WTC11 (cell line): ENCODE results near the gene PKMYT1. TPM values are rescaled to one million over a fixed set of nuclear protein-coding genes. Genes with fewer than 3 reads are reported as not detected.

Experiments used
- ATF1 ChIP-seq: sonication (generic); formaldehyde crosslinking; IDR thresholded peaks from 2 replicates; pipeline ENCODE4 v1.8.1; 2023; ENCODE audit warnings: mild to moderate bottlenecking, moderate library complexity, missing genetic modification reagents
- CBFB ChIP-seq: sonication (generic); formaldehyde crosslinking; IDR thresholded peaks from 2 replicates; pipeline ENCODE4 v1.8.1; 2022; ENCODE audit warnings: mild to moderate bottlenecking, low read depth, missing genetic modification reagents
- CDX4 ChIP-seq: fragments of 250-450 bp; sonication (Bioruptor Pico); IDR thresholded peaks from 2 replicates; pipeline ENCODE4 v1.9.0; 2021; ENCODE audit warnings: moderate library complexity, mild to moderate bottlenecking, inconsistent platforms, borderline replicate concordance
- ELF4 ChIP-seq: sonication (generic); formaldehyde crosslinking; IDR thresholded peaks from 2 replicates; pipeline ENCODE4 v1.8.1; 2022; ENCODE audit warnings: low read depth, mild to moderate bottlenecking, moderate library complexity, missing genetic modification reagents
- ETV6 ChIP-seq: sonication (generic); formaldehyde crosslinking; IDR thresholded peaks from 2 replicates; pipeline ENCODE4 v1.8.1; 2022; ENCODE audit warnings: mild to moderate bottlenecking, missing genetic modification reagents
- FOXK1 ChIP-seq: sonication (generic); formaldehyde crosslinking; IDR thresholded peaks from 2 replicates; pipeline ENCODE4 v1.8.0; 2022; ENCODE audit warnings: mild to moderate bottlenecking, moderate library complexity, missing genetic modification reagents
- FOXP1 ChIP-seq: sonication (generic); formaldehyde crosslinking; IDR thresholded peaks from 2 replicates; pipeline ENCODE4 v1.8.0; 2022; ENCODE audit warnings: missing genetic modification reagents, mild to moderate bottlenecking, moderate library complexity, borderline replicate concordance
- HMGA2 ChIP-seq: fragments of 250-450 bp; sonication (Bioruptor Pico); IDR thresholded peaks from 2 replicates; pipeline ENCODE4 v1.4.0; 2021; ENCODE audit warnings: mild to moderate bottlenecking, moderate library complexity
- MAX ChIP-seq: sonication (generic); formaldehyde crosslinking; IDR thresholded peaks from 2 replicates; pipeline ENCODE4 v1.8.0; 2022; ENCODE audit warnings: mild to moderate bottlenecking, missing genetic modification reagents
- MLX ChIP-seq: sonication (generic); formaldehyde crosslinking; IDR thresholded peaks from 2 replicates; pipeline ENCODE4 v1.8.1; 2023; ENCODE audit warnings: mild to moderate bottlenecking, missing genetic modification reagents, moderate library complexity
- NFATC4 ChIP-seq: fragments of 250-450 bp; sonication (Bioruptor Pico); IDR thresholded peaks from 2 replicates; pipeline ENCODE4 v1.9.0; 2021; ENCODE audit warnings: mild to moderate bottlenecking
- NFE2L1 ChIP-seq: sonication (generic); formaldehyde crosslinking; IDR thresholded peaks from 2 replicates; pipeline ENCODE4 v1.8.1; 2023; ENCODE audit warnings: missing genetic modification reagents
- NFYB ChIP-seq: sonication (generic); formaldehyde crosslinking; conservative IDR thresholded peaks from 2 replicates; pipeline ENCODE4 v1.8.0; 2022; ENCODE audit warnings: low read depth, missing genetic modification reagents
- NR3C1 ChIP-seq: sonication (generic); formaldehyde crosslinking; conservative IDR thresholded peaks from 2 replicates; pipeline ENCODE4 v1.8.1; 2023; ENCODE audit warnings: low read depth, mild to moderate bottlenecking, missing genetic modification reagents
- OVOL2 ChIP-seq: fragments of 250-450 bp; sonication (Bioruptor Pico); IDR thresholded peaks from 2 replicates; pipeline ENCODE4 v1.9.0; 2021; ENCODE audit warnings: mild to moderate bottlenecking, borderline replicate concordance
- PRRX2 ChIP-seq: fragments of 250-450 bp; sonication (Bioruptor Pico); IDR thresholded peaks from 2 replicates; pipeline ENCODE4 v1.8.0; 2021; ENCODE audit warnings: mild to moderate bottlenecking
- RORB ChIP-seq: fragments of 250-450 bp; sonication (Bioruptor Pico); IDR thresholded peaks from 2 replicates; pipeline ENCODE4 v1.9.0; 2021; ENCODE audit warnings: mild to moderate bottlenecking
- SMAD4 ChIP-seq: sonication (generic); formaldehyde crosslinking; IDR thresholded peaks from 2 replicates; pipeline ENCODE4 v1.8.0; 2022; ENCODE audit warnings: mild to moderate bottlenecking, missing genetic modification reagents
- SP1 ChIP-seq: sonication (generic); formaldehyde crosslinking; conservative IDR thresholded peaks from 2 replicates; pipeline ENCODE4 v1.8.1; 2022; ENCODE audit warnings: missing genetic modification reagents
- TCF7 ChIP-seq: sonication (generic); formaldehyde crosslinking; IDR thresholded peaks from 2 replicates; pipeline ENCODE4 v1.8.0; 2022; ENCODE audit warnings: mild to moderate bottlenecking, low read depth, missing genetic modification reagents, moderate library complexity
- TEAD1 ChIP-seq: sonication (generic); formaldehyde crosslinking; IDR thresholded peaks from 2 replicates; pipeline ENCODE4 v1.8.0; 2022; ENCODE audit warnings: mild to moderate bottlenecking, missing genetic modification reagents
- TP53 ChIP-seq: sonication (generic); formaldehyde crosslinking; IDR thresholded peaks from 2 replicates; pipeline ENCODE4 v1.8.1; 2023; ENCODE audit warnings: mild to moderate bottlenecking, missing genetic modification reagents
- ZBTB43 ChIP-seq: sonication (generic); formaldehyde crosslinking; IDR thresholded peaks from 2 replicates; pipeline ENCODE4 v1.8.1; 2023; ENCODE audit warnings: mild to moderate bottlenecking, missing genetic modification reagents
- ZNF138 ChIP-seq: sonication (generic); formaldehyde crosslinking; conservative IDR thresholded peaks from 2 replicates; pipeline ENCODE4 v1.8.1; 2022; ENCODE audit warnings: mild to moderate bottlenecking, moderate library complexity, missing genetic modification reagents
- ZNF219 ChIP-seq: sonication (generic); formaldehyde crosslinking; IDR thresholded peaks from 2 replicates; pipeline ENCODE4 v1.8.0; 2023; ENCODE audit warnings: missing genetic modification reagents, mild to moderate bottlenecking, borderline replicate concordance
- ZNF232 ChIP-seq: sonication (generic); formaldehyde crosslinking; IDR thresholded peaks from 2 replicates; pipeline ENCODE4 v1.8.0; 2022; ENCODE audit warnings: mild to moderate bottlenecking, missing genetic modification reagents
- ZNF263 ChIP-seq: sonication (generic); formaldehyde crosslinking; IDR thresholded peaks from 2 replicates; pipeline ENCODE4 v1.8.1; 2022; ENCODE audit warnings: low read depth, mild to moderate bottlenecking, moderate library complexity, missing genetic modification reagents
- ZNF317 ChIP-seq: sonication (generic); formaldehyde crosslinking; IDR thresholded peaks from 2 replicates; pipeline ENCODE4 v1.8.1; 2023; ENCODE audit warnings: low read depth, mild to moderate bottlenecking, moderate library complexity, missing genetic modification reagents, borderline replicate concordance
- ZNF396 ChIP-seq: fragments of 250-450 bp; sonication (Bioruptor Pico); IDR thresholded peaks from 2 replicates; pipeline ENCODE4 v1.8.0; 2021; ENCODE audit warnings: mild to moderate bottlenecking, moderate library complexity, borderline replicate concordance
- ZNF423 ChIP-seq: fragments of 250-450 bp; sonication (Bioruptor Pico); IDR thresholded peaks from 2 replicates; pipeline ENCODE4 v2.1.2; 2022; ENCODE audit warnings: mild to moderate bottlenecking, moderate library complexity
- ZSCAN18 ChIP-seq: fragments of 250-450 bp; sonication (Bioruptor Pico); IDR thresholded peaks from 2 replicates; pipeline ENCODE4 v2.1.2; 2022; ENCODE audit warnings: mild to moderate bottlenecking, moderate library complexity
- total RNA-seq: library from RNA; stranded (reverse); gene quantifications from 3 replicates; pipeline ENCODE4 v1.2.3, GENCODE V29; 2021
- TF ChIP-seq, protein P1 (sequence below): sonication (generic); formaldehyde crosslinking; IDR thresholded peaks from 2 replicates; pipeline ENCODE4 v1.8.1; 2022; ENCODE audit warnings: mild to moderate bottlenecking, moderate library complexity, missing genetic modification reagents
- TF ChIP-seq, protein P2 (sequence below): fragments of 250-450 bp; sonication (Bioruptor Pico); IDR thresholded peaks from 2 replicates; pipeline ENCODE4 v1.9.0; 2021; ENCODE audit warnings: mild to moderate bottlenecking

Gene PKMYT1
- total RNA-seq, 1 experiment from 2014 or later: 120 TPM

DNA sequence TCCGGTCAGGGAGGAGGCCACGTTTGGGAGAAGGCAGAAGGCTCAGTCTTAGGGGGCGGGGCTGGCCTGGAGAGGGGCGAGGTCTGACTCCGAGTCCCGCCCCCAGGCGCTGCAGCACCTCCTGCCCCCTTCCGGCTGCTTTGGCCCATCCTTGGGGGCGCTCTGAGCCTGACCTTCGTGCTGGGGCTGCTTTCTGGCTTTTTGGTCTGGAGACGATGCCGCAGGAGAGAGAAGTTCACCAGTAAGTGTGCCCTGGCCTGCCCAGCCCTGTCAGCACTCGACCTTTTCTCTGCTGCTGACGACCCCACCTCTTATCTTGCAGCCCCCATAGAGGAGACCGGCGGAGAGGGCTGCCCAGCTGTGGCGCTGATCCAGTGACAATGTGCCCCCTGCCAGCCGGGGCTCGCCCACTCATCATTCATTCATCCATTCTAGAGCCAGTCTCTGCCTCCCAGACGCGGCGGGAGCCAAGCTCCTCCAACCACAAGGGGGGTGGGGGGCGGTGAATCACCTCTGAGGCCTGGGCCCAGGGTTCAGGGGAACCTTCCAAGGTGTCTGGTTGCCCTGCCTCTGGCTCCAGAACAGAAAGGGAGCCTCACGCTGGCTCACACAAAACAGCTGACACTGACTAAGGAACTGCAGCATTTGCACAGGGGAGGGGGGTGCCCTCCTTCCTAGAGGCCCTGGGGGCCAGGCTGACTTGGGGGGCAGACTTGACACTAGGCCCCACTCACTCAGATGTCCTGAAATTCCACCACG lies 41.4 kb upstream of the PKMYT1 start (continued):
- no peak for TF ChIP-seq ZSCAN18 (CRISPR knock-in tag)
- no peak for TF ChIP-seq SMAD4 (CRISPR knock-in tag)
- no peak for TF ChIP-seq HMGA2 (CRISPR knock-in tag)
- no peak for TF ChIP-seq MLX (CRISPR knock-in tag)
- no peak for TF ChIP-seq NFE2L1
- TF ChIP-seq ZNF138 (CRISPR knock-in tag): no peak
- TF ChIP-seq, protein P1, sequence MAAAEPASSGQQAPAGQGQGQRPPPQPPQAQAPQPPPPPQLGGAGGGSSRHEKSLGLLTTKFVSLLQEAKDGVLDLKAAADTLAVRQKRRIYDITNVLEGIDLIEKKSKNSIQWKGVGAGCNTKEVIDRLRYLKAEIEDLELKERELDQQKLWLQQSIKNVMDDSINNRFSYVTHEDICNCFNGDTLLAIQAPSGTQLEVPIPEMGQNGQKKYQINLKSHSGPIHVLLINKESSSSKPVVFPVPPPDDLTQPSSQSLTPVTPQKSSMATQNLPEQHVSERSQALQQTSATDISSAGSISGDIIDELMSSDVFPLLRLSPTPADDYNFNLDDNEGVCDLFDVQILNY (CRISPR knock-in tag): 0 out of 2 replicates have a peak, but pooled peaks have one; percentile 65
- no peak for TF ChIP-seq ZNF396
- TF ChIP-seq, protein P2, sequence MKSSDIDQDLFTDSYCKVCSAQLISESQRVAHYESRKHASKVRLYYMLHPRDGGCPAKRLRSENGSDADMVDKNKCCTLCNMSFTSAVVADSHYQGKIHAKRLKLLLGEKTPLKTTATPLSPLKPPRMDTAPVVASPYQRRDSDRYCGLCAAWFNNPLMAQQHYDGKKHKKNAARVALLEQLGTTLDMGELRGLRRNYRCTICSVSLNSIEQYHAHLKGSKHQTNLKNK (CRISPR knock-in tag): no peak
- 0 out of 2 replicates have a peak, but pooled peaks have one; percentile 17 for TF ChIP-seq CBFB (CRISPR knock-in tag)
- TF ChIP-seq ZNF219 (CRISPR knock-in tag): no peak
- no peak for TF ChIP-seq OVOL2 (CRISPR knock-in tag)
- TF ChIP-seq RORB (CRISPR knock-in tag): no peak
- TF ChIP-seq ZBTB43: peak; percentile 69
- no peak for TF ChIP-seq NR3C1
- no peak for TF ChIP-seq TEAD1
- TF ChIP-seq FOXK1 (CRISPR knock-in tag): no peak
- peak; percentile 81; the same call in 1 of the 2 replicates for TF ChIP-seq ZNF232
- no peak for TF ChIP-seq ATF1
- TF ChIP-seq NFYB: no peak
- TF ChIP-seq NFATC4 (CRISPR knock-in tag): peak; percentile 75; the same call in 1 of the 2 replicates
- TF ChIP-seq PRRX2 (CRISPR knock-in tag): no peak
- no peak for TF ChIP-seq ELF4 (CRISPR knock-in tag)
- no peak; the same call in none of the 2 replicates for TF ChIP-seq SP1 (CRISPR knock-in tag)
- 0 out of 2 replicates have a peak, but pooled peaks have one; percentile 4 for TF ChIP-seq ETV6 (CRISPR knock-in tag)
- no peak for TF ChIP-seq MAX (CRISPR knock-in tag)
- TF ChIP-seq CDX4 (CRISPR knock-in tag): no peak
- TF ChIP-seq ZNF423 (CRISPR knock-in tag): no peak
- TF ChIP-seq TCF7: no peak
- no peak for TF ChIP-seq ZNF263 (CRISPR knock-in tag)
- no peak for TF ChIP-seq ZNF317
- TF ChIP-seq TP53 (CRISPR knock-in tag): 0 out of 2 replicates have a peak, but pooled peaks have one; percentile 1
- no peak; the same call in 1 of the 2 replicates for TF ChIP-seq FOXP1 (CRISPR knock-in tag)
